Measurements from ENCODE around the gene LPO.

- TF ChIP-seq CTCF (IDR thresholded peaks at IDR 0.05) (no peak), POLR2A (IDR thresholded peaks at IDR 0.05) (no peak)
Observed at GRCh38 chr17:58309918-58310259, 71.5 kb downstream of the LPO start.
